Mesodermal cell (in vitro differentiated cells): ENCODE results near the gene PTF1A.
"Not testable (repeated sequence)": the region's sequence is repeated elsewhere in the genome, so short reads cannot be mapped to it uniquely, and the experiment has no call there.

Experiments
- H3K27ac ChIP-seq: 2 replicates; pipeline ENCODE4 v1.7.0; 2013; ENCODE audit warnings: mild to moderate bottlenecking, low read depth, low read length, moderate library complexity; ENCODE audit not compliant: severe bottlenecking
- H3K36me3 ChIP-seq: 2 replicates; pipeline ENCODE4 v1.7.1; 2013; ENCODE audit warnings: mild to moderate bottlenecking, low read length, moderate library complexity; ENCODE audit not compliant: control insufficient read depth, insufficient read depth
- H3K4me1 ChIP-seq: one replicate; pipeline ENCODE4 v1.7.1; 2013; ENCODE audit warnings: mild to moderate bottlenecking, low read length; ENCODE audit not compliant: insufficient read depth, control insufficient read depth, poor library complexity, severe bottlenecking
- H3K4me3 ChIP-seq: 2 replicates; pipeline ENCODE4 v1.7.0; 2013; ENCODE audit warnings: low read length, control low read depth, mild to moderate bottlenecking; ENCODE audit not compliant: insufficient read depth, poor library complexity, severe bottlenecking; ENCODE audit errors: extremely low read depth
- H3K9me3 ChIP-seq: 2 replicates; pipeline ENCODE4 v1.7.1; 2013; ENCODE audit warnings: mild to moderate bottlenecking, low read length, moderate library complexity; ENCODE audit not compliant: control insufficient read depth
- WGBS, 2 experiments: methylation state at CpG; one replicate each; pipeline ENCODE4 v1.1.5; 2013; ENCODE audit warnings: missing lambda C conversion rate in 2 of 2; ENCODE audit not compliant: insufficient coverage in 2 of 2; 5-methylcytosine and 5-hydroxymethylcytosine counted together

Gene PTF1A

DNA sequence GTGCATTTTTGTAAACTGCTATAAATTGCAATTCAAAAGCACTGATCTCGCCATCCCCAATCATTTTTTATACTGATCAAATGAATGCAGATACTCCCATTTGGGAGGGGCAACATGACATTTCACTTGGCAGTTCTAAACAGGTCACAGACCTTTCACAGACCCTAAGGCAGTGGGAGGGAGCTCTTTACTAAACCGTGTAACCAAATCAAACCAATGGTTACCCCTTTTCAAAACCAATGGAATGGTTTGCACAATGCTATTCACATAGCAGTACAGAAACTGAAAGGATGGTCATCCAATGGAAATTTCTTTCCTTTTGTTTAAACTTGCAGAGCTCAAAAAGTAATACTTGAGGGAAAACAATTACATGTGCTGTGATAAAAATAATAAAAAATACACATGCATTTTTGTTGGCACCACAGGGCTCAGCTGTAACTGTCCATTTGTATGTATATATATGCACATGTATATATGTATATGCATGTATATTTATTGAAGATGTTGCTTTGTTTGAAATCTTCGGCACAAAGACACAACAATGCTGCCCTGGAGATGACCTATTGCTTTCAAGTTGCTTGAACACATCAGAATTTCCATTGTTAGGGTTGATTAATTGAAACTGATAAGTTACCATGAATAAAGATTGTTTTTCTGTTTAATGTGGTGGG lies 14.0 kb downstream of the PTF1A start:
- no peak overlapping the region for H3K27ac ChIP-seq
- H3K36me3 ChIP-seq: no peaks in the 10 kb centered on the region
- no peaks in the 10 kb centered on the region for H3K4me1 ChIP-seq
- H3K9me3 ChIP-seq: no peaks in the 10 kb centered on the region
- WGBS, 2 experiments: 33 to 90% methylated on average over 1 to 2 of the region's 3 CpGs
- H3K4me3 ChIP-seq: no peak overlapping the region

DNA sequence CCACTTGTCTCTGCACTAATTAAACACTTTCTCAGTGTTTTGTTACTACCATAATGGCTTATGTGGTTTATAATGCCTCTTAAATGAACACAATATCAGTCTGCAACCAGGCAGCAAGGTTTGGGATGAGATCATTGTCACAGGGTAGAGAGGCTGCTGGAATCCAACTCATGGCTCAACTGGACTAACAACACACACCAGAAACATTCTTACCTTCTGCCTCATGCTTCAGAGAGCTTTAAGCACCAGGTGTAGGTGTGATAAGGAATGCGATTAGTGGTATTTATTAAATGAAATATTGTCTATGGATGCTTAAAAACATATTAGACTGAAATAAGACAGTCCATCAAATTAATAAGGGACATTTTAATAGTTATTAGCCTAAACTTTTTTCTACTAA lies 25.4 kb downstream of the PTF1A start:
- no peaks in the 10 kb centered on the region for H3K4me1 ChIP-seq
- no CpG with 5 or more reads among the region's 1 CpG for WGBS, 2 experiments
- no peaks in the 10 kb centered on the region for H3K9me3 ChIP-seq
- no peaks in the 10 kb centered on the region for H3K36me3 ChIP-seq
- no peak overlapping the region for H3K27ac ChIP-seq
- H3K4me3 ChIP-seq: no peak overlapping the region

GRCh38 chr10:23230582-23230981 lies 38.5 kb downstream of the PTF1A start:
- Histone ChIP-seq H3K9me3 (no peaks in the 10 kb centered on the region), H3K4me1 (no peaks in the 10 kb centered on the region), H3K36me3 (no peaks in the 10 kb centered on the region), H3K4me3 (no peak overlapping the region), H3K27ac (no peak overlapping the region)
- WGBS, 2 experiments: no CpG with 5 or more reads among the region's 1 CpG

DNA sequence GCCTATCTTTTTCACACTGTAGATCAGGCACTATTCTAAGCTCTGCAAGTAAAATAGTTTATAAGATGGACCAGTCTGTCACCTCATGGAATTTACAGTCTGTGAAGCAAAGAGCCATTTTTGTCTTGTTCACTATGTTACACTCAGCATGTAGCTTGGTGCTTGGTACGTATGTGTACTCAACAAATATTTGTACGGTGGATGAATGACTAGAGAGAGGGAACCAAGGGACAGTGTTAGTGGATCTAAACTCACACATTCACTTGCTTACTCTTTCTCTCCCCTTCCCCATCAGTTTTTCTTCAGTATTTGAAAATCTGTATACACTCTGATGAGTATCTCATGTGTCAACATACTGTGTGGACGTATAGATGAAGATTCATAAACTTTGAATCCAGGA lies 45.9 kb downstream of the PTF1A start:
- Histone ChIP-seq H3K4me3 (no peak overlapping the region), H3K4me1 (no peaks in the 10 kb centered on the region), H3K9me3 (no peaks in the 10 kb centered on the region), H3K36me3 (no peaks in the 10 kb centered on the region), H3K27ac (no peak overlapping the region)
- 82 to 83% methylated on average over 1 of the region's 3 CpGs for WGBS, 2 experiments

GRCh38 chr10:23241779-23242178 lies 49.7 kb downstream of the PTF1A start:
- not testable (repeated sequence) for H3K36me3 ChIP-seq, H3K4me1 ChIP-seq, H3K27ac ChIP-seq, H3K9me3 ChIP-seq, H3K4me3 ChIP-seq
- WGBS, 2 experiments: no CpG with 5 or more reads among the region's 1 CpG
